ENCODE results near the gene CYP27C1.
A peak's percentile ranks its signal among the peaks of the same experiment; 100 is the strongest.

The CYP27C1 gene

GRCh38 chr2:127197475-127198385 lies 22.4 kb downstream of the CYP27C1 start:
- TF ChIP-seq, protein P1, sequence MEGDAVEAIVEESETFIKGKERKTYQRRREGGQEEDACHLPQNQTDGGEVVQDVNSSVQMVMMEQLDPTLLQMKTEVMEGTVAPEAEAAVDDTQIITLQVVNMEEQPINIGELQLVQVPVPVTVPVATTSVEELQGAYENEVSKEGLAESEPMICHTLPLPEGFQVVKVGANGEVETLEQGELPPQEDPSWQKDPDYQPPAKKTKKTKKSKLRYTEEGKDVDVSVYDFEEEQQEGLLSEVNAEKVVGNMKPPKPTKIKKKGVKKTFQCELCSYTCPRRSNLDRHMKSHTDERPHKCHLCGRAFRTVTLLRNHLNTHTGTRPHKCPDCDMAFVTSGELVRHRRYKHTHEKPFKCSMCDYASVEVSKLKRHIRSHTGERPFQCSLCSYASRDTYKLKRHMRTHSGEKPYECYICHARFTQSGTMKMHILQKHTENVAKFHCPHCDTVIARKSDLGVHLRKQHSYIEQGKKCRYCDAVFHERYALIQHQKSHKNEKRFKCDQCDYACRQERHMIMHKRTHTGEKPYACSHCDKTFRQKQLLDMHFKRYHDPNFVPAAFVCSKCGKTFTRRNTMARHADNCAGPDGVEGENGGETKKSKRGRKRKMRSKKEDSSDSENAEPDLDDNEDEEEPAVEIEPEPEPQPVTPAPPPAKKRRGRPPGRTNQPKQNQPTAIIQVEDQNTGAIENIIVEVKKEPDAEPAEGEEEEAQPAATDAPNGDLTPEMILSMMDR (IDR thresholded peaks at IDR 0.05; ENCODE audit: poor library complexity, severe bottlenecking) = peak; percentile 86
- peak; percentile 99 for ATAC-seq (ENCODE audit: low read depth)
- Histone ChIP-seq H3K9me3 (ENCODE audit: severe bottlenecking) (no peaks in the 10 kb centered on the region), H3K4me1 (ENCODE audit: insufficient read depth, poor library complexity, severe bottlenecking) (no peaks in the 10 kb centered on the region), H3K27ac (ENCODE audit: poor library complexity, severe bottlenecking) (no peak overlapping the region), H3K27me3 (ENCODE audit: insufficient read depth, poor library complexity, severe bottlenecking) (no peaks in the 10 kb centered on the region), H3K4me3 (ENCODE audit: severe bottlenecking) (no peak overlapping the region), H3K36me3 (ENCODE audit: low read depth) (no peaks in the 10 kb centered on the region)
- peak; percentile 88 for DNase-seq (ENCODE audit: low spot score)

- Histone ChIP-seq H3K27ac (ENCODE audit: poor library complexity, severe bottlenecking) (no peak overlapping the region), H3K4me3 (ENCODE audit: severe bottlenecking) (no peak overlapping the region), H3K36me3 (ENCODE audit: low read depth) (no peaks in the 10 kb centered on the region), H3K9me3 (ENCODE audit: severe bottlenecking) (no peaks in the 10 kb centered on the region), H3K4me1 (ENCODE audit: insufficient read depth, poor library complexity, severe bottlenecking) (no peaks in the 10 kb centered on the region), H3K27me3 (ENCODE audit: insufficient read depth, poor library complexity, severe bottlenecking) (no peaks in the 10 kb centered on the region)
- TF ChIP-seq, protein P1 (IDR thresholded peaks at IDR 0.05; ENCODE audit: poor library complexity, severe bottlenecking) = no peak
- DNase-seq (ENCODE audit: low spot score) = no peak
- no peak for ATAC-seq (ENCODE audit: low read depth)
These were observed 23.1 kb downstream of the CYP27C1 start for GRCh38 chr2:127196998-127197397.

DNA sequence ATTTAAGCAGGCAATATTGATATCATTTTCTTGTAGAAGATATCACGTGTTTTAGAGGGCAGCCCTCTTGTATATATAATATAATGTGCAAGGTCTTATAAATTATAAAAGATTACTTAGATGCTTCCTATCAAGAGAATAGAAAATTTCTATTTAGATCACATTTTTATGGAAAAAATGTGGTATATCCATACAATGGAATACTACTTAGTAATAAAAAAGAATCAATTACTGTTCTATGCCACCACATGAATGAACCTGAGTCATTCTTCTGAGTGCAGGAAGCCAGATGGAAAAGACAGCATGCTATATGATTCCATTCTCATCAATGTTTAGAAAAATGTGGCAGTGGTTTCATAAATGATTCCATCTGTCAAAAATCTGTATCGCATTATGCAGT lies 23.6 kb downstream of the CYP27C1 start:
- Histone ChIP-seq H3K27me3 (ENCODE audit: insufficient read depth, poor library complexity, severe bottlenecking) (no peaks in the 10 kb centered on the region), H3K36me3 (ENCODE audit: low read depth) (no peaks in the 10 kb centered on the region), H3K4me1 (ENCODE audit: insufficient read depth, poor library complexity, severe bottlenecking) (no peaks in the 10 kb centered on the region), H3K27ac (ENCODE audit: poor library complexity, severe bottlenecking) (no peak overlapping the region), H3K9me3 (ENCODE audit: severe bottlenecking) (no peaks in the 10 kb centered on the region), H3K4me3 (ENCODE audit: severe bottlenecking) (no peak overlapping the region)
- ATAC-seq (ENCODE audit: low read depth) (no peak), DNase-seq (ENCODE audit: low spot score) (no peak)
- TF ChIP-seq, protein P1 (IDR thresholded peaks at IDR 0.05; ENCODE audit: poor library complexity, severe bottlenecking) = no peak

- no peak for DNase-seq (ENCODE audit: low spot score)
- no peak for ATAC-seq (ENCODE audit: low read depth)
These were observed 24.7 kb downstream of the CYP27C1 start for GRCh38 chr2:127195140-127196074.

More at GRCh38 chr2:127195140-127196074, 24.7 kb downstream of the CYP27C1 start:
- Histone ChIP-seq H3K27ac (ENCODE audit: poor library complexity, severe bottlenecking) (no peak overlapping the region), H3K4me1 (ENCODE audit: insufficient read depth, poor library complexity, severe bottlenecking) (no peaks in the 10 kb centered on the region), H3K27me3 (ENCODE audit: insufficient read depth, poor library complexity, severe bottlenecking) (no peaks in the 10 kb centered on the region), H3K4me3 (ENCODE audit: severe bottlenecking) (no peak overlapping the region), H3K36me3 (ENCODE audit: low read depth) (no peaks in the 10 kb centered on the region), H3K9me3 (ENCODE audit: severe bottlenecking) (no peaks in the 10 kb centered on the region)
- TF ChIP-seq, protein P1 (IDR thresholded peaks at IDR 0.05; ENCODE audit: poor library complexity, severe bottlenecking) = no peak

All from RWPE2 (cell line).